ENCODE measurements around the gene SLC7A4.

GRCh38 chr22:21013657-21014201, 18.6 kb downstream of the SLC7A4 start:
- TF ChIP-seq CTCF (IDR thresholded peaks at IDR 0.05): no peak
- no peak for TF ChIP-seq ZFX (IDR thresholded peaks at IDR 0.05; ENCODE audit: borderline replicate concordance)
